OCI-LY1 (cell line): ENCODE data around the gene LAMC1.

Source experiments
- H2AFZ ChIP-seq: fragments of 200-600 bp; sonication (generic), shearing (Covaris generic); 2 replicates; pipeline ENCODE4 v1.6.0; 2014; ENCODE audit warnings: antibody characterized with exemption, mild to moderate bottlenecking, low read length
- H3F3A ChIP-seq: fragments of 200-600 bp; sonication (generic), shearing (Covaris generic); 2 replicates; pipeline ENCODE4 v1.6.0; 2014; ENCODE audit warnings: mild to moderate bottlenecking, antibody characterized with exemption, low read length, moderate library complexity; ENCODE audit not compliant: insufficient read depth
- H3K27ac ChIP-seq: fragments of 200-600 bp; sonication (generic); 2 replicates; pipeline ENCODE4 v1.5.1; 2014; ENCODE audit warnings: low read length, mixed run types, mild to moderate bottlenecking, low read depth; ENCODE audit not compliant: poor library complexity, severe bottlenecking
- H3K27me3 ChIP-seq: fragments of 200-600 bp; sonication (generic); 2 replicates; pipeline ENCODE4 v1.6.0; 2014; ENCODE audit warnings: antibody characterized with exemption, mild to moderate bottlenecking, low read length, moderate library complexity; ENCODE audit not compliant: insufficient read depth
- H3K36me3 ChIP-seq: fragments of 200-600 bp; sonication (generic); 2 replicates; pipeline ENCODE4 v1.6.1; 2014; ENCODE audit warnings: mild to moderate bottlenecking, antibody characterized with exemption, low read length, moderate library complexity, mixed read lengths; ENCODE audit not compliant: insufficient read depth
- H3K4me1 ChIP-seq: fragments of 200-600 bp; sonication (generic); 2 replicates; pipeline ENCODE4 v1.5.1; 2014; ENCODE audit warnings: mild to moderate bottlenecking, low read length, moderate library complexity; ENCODE audit not compliant: insufficient read depth, severe bottlenecking
- H3K4me2 ChIP-seq: fragments of 200-600 bp; sonication (generic), shearing (Covaris generic); 2 replicates; pipeline ENCODE4 v1.6.1; 2014; ENCODE audit warnings: low read length
- H3K4me3 ChIP-seq: fragments of 200-600 bp; sonication (generic); 2 replicates; pipeline ENCODE4 v1.5.1; 2014; ENCODE audit warnings: low read length, low read depth, mild to moderate bottlenecking, mixed read lengths; ENCODE audit not compliant: poor library complexity, severe bottlenecking
- H3K79me2 ChIP-seq: fragments of 200-600 bp; shearing (Covaris generic); 2 replicates; pipeline ENCODE4 v1.6.1; 2016; ENCODE audit warnings: mixed run types, low read length, mixed read lengths; ENCODE audit not compliant: insufficient read depth
- H3K9ac ChIP-seq: fragments of 200-600 bp; sonication (generic), shearing (Covaris generic); 2 replicates; pipeline ENCODE4 v1.6.1; 2014; ENCODE audit warnings: mild to moderate bottlenecking, low read length, mixed read lengths
- H3K9me2 ChIP-seq: fragments of 200-600 bp; sonication (generic), shearing (Covaris generic); 2 replicates; pipeline ENCODE4 v1.6.1; 2014; ENCODE audit warnings: low read depth, mild to moderate bottlenecking, low read length, mixed read lengths
- H3K9me3 ChIP-seq: fragments of 200-600 bp; shearing (Covaris generic); 2 replicates; pipeline ENCODE4 v1.6.1; 2014; ENCODE audit warnings: low read length, mixed read lengths
- H4K20me1 ChIP-seq: fragments of 200-600 bp; sonication (generic), shearing (Covaris generic); 2 replicates; pipeline ENCODE4 v1.6.0; 2016; ENCODE audit warnings: mild to moderate bottlenecking, low read length; ENCODE audit not compliant: insufficient read depth
- CTCF ChIP-seq: fragments of 200-600 bp; sonication (generic), shearing (Covaris generic); IDR thresholded peaks from 2 replicates; pipeline ENCODE4 v1.5.1; 2017; ENCODE audit warnings: mild to moderate bottlenecking, antibody characterized with exemption, low read length, moderate library complexity, mixed read lengths
- EZH2 ChIP-seq: fragments of 200-600 bp; sonication (generic), shearing (Covaris generic); IDR thresholded peaks from 2 replicates; pipeline ENCODE4 v1.8.0; 2017; ENCODE audit warnings: borderline replicate concordance, mixed run types, mild to moderate bottlenecking, antibody characterized with exemption, low read length, moderate library complexity, mixed read lengths

Gene LAMC1

DNA sequence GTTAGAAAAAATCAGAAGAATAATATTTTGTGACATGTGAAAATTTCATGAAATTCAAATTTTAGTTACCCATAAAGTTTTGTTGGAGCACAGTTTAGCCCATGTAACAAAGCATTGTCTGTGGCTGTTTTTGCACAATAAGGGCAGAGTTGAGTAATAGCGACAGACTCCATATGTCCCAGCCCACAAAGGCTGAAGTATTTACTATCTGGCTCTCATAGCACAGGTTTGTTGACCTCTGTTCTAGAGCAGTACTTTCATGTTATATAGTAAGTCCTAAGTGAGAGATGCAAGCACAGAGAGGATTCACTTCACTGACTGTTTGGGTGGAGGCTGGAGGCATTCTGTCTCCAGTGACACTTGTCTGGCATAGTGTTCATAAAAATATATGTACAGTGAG, 6.8 kb downstream of the LAMC1 start:
- Histone ChIP-seq H3K27ac (no peak overlapping the region), H3K9me2 (no peaks in the 10 kb centered on the region), H3K79me2 (peaks cover 15% of the 10 kb centered on the region; the same call in 1 of the 2 replicates), H4K20me1 (no peaks in the 10 kb centered on the region), H3K36me3 (peaks cover 53% of the 10 kb centered on the region), H3K9me3 (no peaks in the 10 kb centered on the region), H3K9ac (no peak overlapping the region), H3K4me2 (no peak overlapping the region; the same call in 1 of the 2 replicates), H3K27me3 (no peaks in the 10 kb centered on the region), H2AFZ (no peak overlapping the region), H3F3A (no peaks in the 10 kb centered on the region), H3K4me3 (no peak overlapping the region), H3K4me1 (peaks cover 69% of the 10 kb centered on the region)
- no peak for TF ChIP-seq EZH2

GRCh38 chr1:183032122-183032921, 9.1 kb downstream of the LAMC1 start:
- Histone ChIP-seq H3K9me2 (no peaks in the 10 kb centered on the region), H3K9ac (no peak overlapping the region), H3K36me3 (peaks cover 37% of the 10 kb centered on the region), H3K27me3 (no peaks in the 10 kb centered on the region), H2AFZ (no peak overlapping the region), H3K27ac (no peak overlapping the region), H3K79me2 (peaks cover 9% of the 10 kb centered on the region; the same call in 1 of the 2 replicates), H3K4me3 (no peak overlapping the region), H3K4me1 (peaks cover 46% of the 10 kb centered on the region), H4K20me1 (no peaks in the 10 kb centered on the region), H3F3A (no peaks in the 10 kb centered on the region), H3K4me2 (no peak overlapping the region), H3K9me3 (no peaks in the 10 kb centered on the region)
- TF ChIP-seq CTCF (no peak), EZH2 (no peak)

DNA sequence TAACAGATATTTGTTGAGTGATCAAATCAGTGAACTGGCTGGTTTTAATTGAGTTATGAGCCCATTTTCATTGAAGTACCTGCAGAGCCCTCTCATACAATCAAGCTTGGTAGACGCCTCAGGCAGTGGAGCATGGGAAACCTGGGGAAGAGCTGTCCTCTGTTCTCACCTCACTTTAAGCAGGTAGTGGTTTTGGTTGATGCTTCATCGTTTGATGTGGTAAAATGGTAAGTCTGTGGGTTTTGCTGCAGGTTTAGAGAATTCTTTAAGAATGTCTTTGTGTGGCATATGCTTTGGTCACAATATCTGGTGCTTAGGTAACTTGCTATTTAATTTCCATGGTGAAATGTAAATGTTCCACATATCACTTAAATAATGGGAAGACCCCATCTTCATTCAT, 10.0 kb downstream of the LAMC1 start:
- no peak overlapping the region for H3K27ac ChIP-seq
- H3K4me2 ChIP-seq: no peak overlapping the region

More for the DNA sequence above, 10.0 kb downstream of the LAMC1 start:
- H3K4me3 ChIP-seq: no peak overlapping the region
- no peak overlapping the region for H2AFZ ChIP-seq
- no peak for TF ChIP-seq EZH2
- TF ChIP-seq CTCF: no peak
- H3K9ac ChIP-seq: no peak overlapping the region
- peaks cover 9% of the 10 kb centered on the region for H3K79me2 ChIP-seq
- H3K27me3 ChIP-seq: no peaks in the 10 kb centered on the region
- H3K9me3 ChIP-seq: no peaks in the 10 kb centered on the region
- H3K9me2 ChIP-seq: no peaks in the 10 kb centered on the region
- H3K36me3 ChIP-seq: peaks cover 28% of the 10 kb centered on the region
- H3K4me1 ChIP-seq: peaks cover 37% of the 10 kb centered on the region
- no peaks in the 10 kb centered on the region for H4K20me1 ChIP-seq
- H3F3A ChIP-seq: no peaks in the 10 kb centered on the region
